Aorta (tissue), 5 donors: Measurements from ENCODE around the gene KIF1A. TPM values are rescaled to one million over a fixed set of nuclear protein-coding genes. Genes with fewer than 3 reads are reported as not detected.

Source experiments
- ATAC-seq: fragments of 200-7000 bp; cut with Tn5 transposase; one replicate; pipeline ENCODE4 v1.9.1; 2022; ENCODE audit warnings: moderate library complexity; ENCODE audit not compliant: low FRiP score
- DNase-seq, 2 donors: peaks; one replicate each; pipeline ENCODE4 v3.0.0-alpha.2; 2020
- H3K27ac ChIP-seq, 2 donors: one replicate each; pipeline ENCODE4 v1.5.1; 2013; ENCODE audit warnings: low read length in 2 of 2, mild to moderate bottlenecking in 2 of 2, moderate library complexity in 2 of 2, control low read depth in 1 of 2, inconsistent platforms in 1 of 2, low read depth in 1 of 2
- H3K27me3 ChIP-seq, 2 donors: one replicate each; pipeline ENCODE4 v1.6.1; 2013; ENCODE audit warnings: control low read depth in 1 of 2, low read length in 1 of 2, mild to moderate bottlenecking in 1 of 2, moderate library complexity in 1 of 2; ENCODE audit not compliant: insufficient read depth in 2 of 2, control insufficient read depth in 1 of 2
- H3K36me3 ChIP-seq, 2 donors: one replicate each; pipeline ENCODE4 v1.6.1; 2013; ENCODE audit warnings: control low read depth in 1 of 2, low read length in 1 of 2, mild to moderate bottlenecking in 1 of 2; ENCODE audit not compliant: insufficient read depth in 2 of 2, control insufficient read depth in 1 of 2
- H3K4me1 ChIP-seq, 2 donors: one replicate each; pipeline ENCODE4 v1.6.1; 2013; ENCODE audit warnings: low read length in 2 of 2, control low read depth in 1 of 2, mild to moderate bottlenecking in 1 of 2, moderate library complexity in 1 of 2; ENCODE audit not compliant: insufficient read depth in 2 of 2, control insufficient read depth in 1 of 2
- H3K4me3 ChIP-seq, 2 donors: one replicate each; pipeline ENCODE4 v1.5.1; 2013; ENCODE audit warnings: low read length in 2 of 2, control low read depth in 1 of 2, mild to moderate bottlenecking in 1 of 2
- H3K9me3 ChIP-seq: one replicate; pipeline ENCODE4 v1.6.1; 2013; ENCODE audit warnings: mild to moderate bottlenecking, low read length; ENCODE audit not compliant: control insufficient read depth
- WGBS, 2 donors: extraction: QIAGEN DNeasy Blood & Tissue Kit; methylation state at CpG; one replicate each; pipeline ENCODE4 v1.1.7; 2013; 5-methylcytosine and 5-hydroxymethylcytosine counted together
- intact Hi-C, 2 donors: fragments of 100-400 bp; cut with DNase I; formaldehyde crosslinking; loops; one replicate each; pipeline versions ENCODE4 v1.14.2 to v1.15.0; 2022
- polyA plus RNA-seq, 2 donors: library from polyadenylated mRNA; stranded (reverse); fragments of 200-250 nt; gene quantifications; one replicate each; pipeline ENCODE4 v1.2.3, GENCODE V29; 2013
- total RNA-seq, 2 donors: library from RNA; stranded (reverse); fragmentation: NEBNext Ultra II Directional; extraction: Animal tissue kit (Norgen Biotek cat#: 25700); gene quantifications; one replicate each; pipeline ENCODE4 v1.2.1, GENCODE V29; 2021
- donor health status: healthy with polysubstance abuse.
- donor health status: Bipolar disorder and iron deficiency.
- donor health status: DM: no; HTN: no; CAD: no.
- donor health status: DM: no; HTN: no; CAD: no.
- donor health status: DM: yes; HTN: yes; CAD: no.

The KIF1A gene
- total and polyA plus RNA-seq, 4 donors = 0.25 to 0.78 (median 0.72) TPM; not detected in 1

DNA sequence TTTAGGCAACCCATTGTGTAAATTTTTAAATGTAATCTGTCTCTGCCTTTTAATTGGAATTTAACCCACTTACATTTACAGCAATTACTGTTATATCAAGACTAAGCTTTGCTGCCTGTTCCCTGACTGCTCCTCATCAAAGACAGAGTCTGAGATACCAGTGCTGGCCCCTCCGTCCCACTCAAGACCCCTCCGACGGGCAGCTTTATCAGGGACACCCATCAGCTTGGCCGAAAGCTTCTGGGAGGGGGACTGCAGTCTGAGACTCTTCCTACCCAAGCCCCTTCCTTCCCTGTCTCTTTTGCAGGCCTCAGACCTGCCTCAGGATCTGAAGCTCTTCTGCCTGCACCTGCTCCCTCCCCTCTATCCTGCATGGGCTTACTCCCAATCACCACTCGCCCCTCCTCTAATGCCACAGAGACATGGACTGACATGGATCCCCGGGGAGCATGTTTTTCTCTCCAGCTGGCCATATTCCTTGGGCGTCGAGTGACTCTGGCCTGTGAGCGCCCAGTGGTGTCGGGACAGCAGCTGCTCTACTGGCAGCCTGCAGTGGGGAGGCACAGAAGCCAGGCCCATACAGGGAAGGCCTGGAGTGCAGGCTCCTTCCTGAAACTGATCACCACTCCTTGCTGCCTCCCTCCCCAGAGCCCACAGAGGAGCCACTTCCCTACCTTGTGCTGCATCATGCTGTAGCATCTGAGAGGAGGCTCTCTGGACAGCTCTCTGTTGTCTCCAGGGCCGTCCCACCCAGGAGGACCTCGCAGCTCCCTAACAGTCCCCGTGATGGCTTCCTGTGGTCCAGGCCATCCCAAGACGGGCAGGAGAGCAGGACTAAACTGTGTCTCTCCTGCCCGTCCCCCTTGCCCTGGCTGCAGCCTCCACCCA is 3.7 kb upstream of the KIF1A start:
- intact Hi-C loops = no loop called here
- Histone ChIP-seq H3K4me1 (no peaks in the 10 kb centered on the region), H3K27ac (no peak overlapping the region), H3K36me3 (no peaks in the 10 kb centered on the region), H3K4me3 (no peak overlapping the region), H3K9me3 (peaks cover 3% of the 10 kb centered on the region), H3K27me3 (peaks cover 0 to 5% of the 10 kb centered on the region in 2 donors)
- DNase-seq = no peak
- WGBS, 2 donors = 83 to 86% methylated on average over 15 of the region's 15 CpGs
- no peak for ATAC-seq

DNA sequence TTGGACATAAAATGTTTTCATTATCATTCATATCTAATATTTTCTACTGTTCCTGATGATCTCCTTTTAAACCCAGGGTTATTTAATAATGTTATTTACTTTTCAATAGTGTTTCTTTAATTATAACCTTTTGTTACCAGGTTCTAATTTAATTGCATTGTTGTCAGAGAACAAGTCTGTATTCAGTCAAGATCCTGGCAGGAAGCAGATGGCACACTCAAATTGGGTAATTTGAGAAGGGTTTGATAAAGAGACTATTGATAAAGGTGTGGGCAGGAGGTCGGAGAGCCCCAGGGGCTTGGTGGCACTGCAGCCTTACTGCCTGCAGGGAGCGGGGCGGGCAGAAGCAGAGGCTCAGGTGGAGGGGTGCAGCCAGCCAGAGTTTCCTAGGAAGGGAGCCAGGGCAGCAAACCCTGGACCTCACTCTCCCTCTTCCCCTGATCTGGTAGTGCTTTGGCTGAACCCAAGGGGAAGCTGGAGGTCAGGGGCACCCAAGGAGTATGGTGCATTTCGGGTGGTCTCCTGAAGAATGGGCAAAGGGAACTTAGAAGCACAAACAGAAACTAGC is 2.3 kb upstream of the KIF1A start:
- Histone ChIP-seq H3K4me3 (no peak overlapping the region), H3K27me3 (peaks cover 0 to 5% of the 10 kb centered on the region in 2 donors), H3K9me3 (peaks cover 3% of the 10 kb centered on the region), H3K36me3 (no peaks in the 10 kb centered on the region), H3K4me1 (no peaks in the 10 kb centered on the region), H3K27ac (no peak overlapping the region)
- intact Hi-C loops = no loop called here
- WGBS, 2 donors = 85 to 87% methylated on average over 4 of the region's 4 CpGs
- DNase-seq (no peak), ATAC-seq (no peak)

DNA sequence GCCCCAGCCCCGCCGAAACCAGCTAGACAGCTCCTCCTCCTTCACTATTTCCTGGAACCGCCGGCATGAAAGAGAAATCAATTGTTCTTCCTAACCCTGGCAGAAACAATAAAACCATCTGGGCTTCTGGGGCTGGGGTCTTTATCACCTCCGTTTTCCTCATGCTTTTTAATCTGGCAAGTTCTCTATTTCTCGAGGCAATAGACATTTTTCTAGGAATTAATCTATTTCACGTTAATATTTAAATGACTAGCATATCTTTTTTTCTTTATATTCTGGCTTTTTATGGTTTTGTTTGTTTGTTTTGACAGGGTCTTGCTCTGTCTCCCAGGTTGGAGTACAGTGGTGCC is 1.4 kb upstream of the KIF1A start:
- ATAC-seq (no peak), DNase-seq (no peak)
- peaks cover 0 to 5% of the 10 kb centered on the region in 2 donors for H3K27me3 ChIP-seq
- H3K36me3 ChIP-seq = no peaks in the 10 kb centered on the region
- H3K4me1 ChIP-seq = no peaks in the 10 kb centered on the region
- H3K9me3 ChIP-seq = peaks cover 3% of the 10 kb centered on the region
- no peak overlapping the region for H3K4me3 ChIP-seq
- WGBS, 2 donors = 32 to 38% methylated on average over 7 of the region's 7 CpGs
- intact Hi-C loops = no loop called here
- no peak overlapping the region for H3K27ac ChIP-seq

DNA sequence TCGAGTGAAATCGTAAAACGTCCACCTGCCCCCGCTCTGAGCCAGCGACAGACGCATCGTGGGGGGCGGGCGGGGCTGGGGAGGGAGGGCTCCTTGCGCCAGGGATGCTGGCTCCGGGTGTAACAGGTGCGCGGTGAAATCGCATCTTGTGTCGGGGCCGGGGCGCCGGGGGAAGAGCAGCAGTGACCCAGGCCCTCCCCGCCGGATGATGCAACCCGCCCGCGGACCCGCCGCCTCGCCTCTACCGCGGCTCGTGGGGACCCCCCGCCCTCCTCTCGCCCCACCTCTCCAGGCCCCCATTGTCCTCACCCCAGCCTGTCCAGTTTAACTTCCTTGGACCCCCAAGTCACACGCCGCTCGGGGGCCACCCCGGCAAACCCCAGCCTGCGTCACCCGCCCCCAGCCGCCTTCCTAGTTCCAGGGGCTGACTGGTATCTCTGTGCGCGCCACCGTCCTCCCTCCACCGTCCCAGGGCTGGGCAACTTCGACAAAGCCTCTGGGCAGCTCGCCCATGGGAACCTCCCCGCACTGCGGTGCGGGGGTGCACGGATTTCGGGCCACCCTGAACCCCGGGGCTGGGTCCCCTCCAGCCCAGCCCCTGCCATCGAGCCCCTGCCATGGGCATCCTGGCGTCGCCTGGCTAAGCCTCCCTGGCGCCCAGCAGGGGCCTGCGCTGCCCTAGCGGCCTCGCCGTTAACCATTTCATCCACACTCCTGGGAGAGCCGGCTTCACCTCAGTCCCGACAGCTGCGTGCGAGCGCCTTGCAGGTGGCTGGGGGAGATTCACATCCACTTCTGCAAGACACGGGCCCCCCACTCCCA is 799 bp upstream of the KIF1A start:
- 2% methylated on average over 57 to 64 of the region's 64 CpGs for WGBS, 2 donors
- intact Hi-C loops = no loop called here
- no peak overlapping the region for H3K27ac ChIP-seq
- H3K4me3 ChIP-seq = peak overlapping the region in 1 of 2 donors; percentile 12
- H3K27me3 ChIP-seq = peaks cover 0 to 5% of the 10 kb centered on the region in 2 donors
- H3K9me3 ChIP-seq = peaks cover 3% of the 10 kb centered on the region
- no peaks in the 10 kb centered on the region for H3K36me3 ChIP-seq
- ATAC-seq (no peak), DNase-seq (no peak)
- H3K4me1 ChIP-seq = no peaks in the 10 kb centered on the region

- Histone ChIP-seq H3K4me3 (peak overlapping the region; percentile 16 to 18), H3K27me3 (peaks cover 0 to 5% of the 10 kb centered on the region in 2 donors), H3K36me3 (no peaks in the 10 kb centered on the region), H3K9me3 (peaks cover 3% of the 10 kb centered on the region), H3K4me1 (no peaks in the 10 kb centered on the region), H3K27ac (no peak overlapping the region)
- DNase-seq (no peak), ATAC-seq (no peak)
- intact Hi-C loops = no loop called here
- 0 to 2% methylated on average over 75 to 81 of the region's 81 CpGs for WGBS, 2 donors
Measured at GRCh38 chr2:240819126-240819857, 727 bp downstream of the KIF1A start.

DNA sequence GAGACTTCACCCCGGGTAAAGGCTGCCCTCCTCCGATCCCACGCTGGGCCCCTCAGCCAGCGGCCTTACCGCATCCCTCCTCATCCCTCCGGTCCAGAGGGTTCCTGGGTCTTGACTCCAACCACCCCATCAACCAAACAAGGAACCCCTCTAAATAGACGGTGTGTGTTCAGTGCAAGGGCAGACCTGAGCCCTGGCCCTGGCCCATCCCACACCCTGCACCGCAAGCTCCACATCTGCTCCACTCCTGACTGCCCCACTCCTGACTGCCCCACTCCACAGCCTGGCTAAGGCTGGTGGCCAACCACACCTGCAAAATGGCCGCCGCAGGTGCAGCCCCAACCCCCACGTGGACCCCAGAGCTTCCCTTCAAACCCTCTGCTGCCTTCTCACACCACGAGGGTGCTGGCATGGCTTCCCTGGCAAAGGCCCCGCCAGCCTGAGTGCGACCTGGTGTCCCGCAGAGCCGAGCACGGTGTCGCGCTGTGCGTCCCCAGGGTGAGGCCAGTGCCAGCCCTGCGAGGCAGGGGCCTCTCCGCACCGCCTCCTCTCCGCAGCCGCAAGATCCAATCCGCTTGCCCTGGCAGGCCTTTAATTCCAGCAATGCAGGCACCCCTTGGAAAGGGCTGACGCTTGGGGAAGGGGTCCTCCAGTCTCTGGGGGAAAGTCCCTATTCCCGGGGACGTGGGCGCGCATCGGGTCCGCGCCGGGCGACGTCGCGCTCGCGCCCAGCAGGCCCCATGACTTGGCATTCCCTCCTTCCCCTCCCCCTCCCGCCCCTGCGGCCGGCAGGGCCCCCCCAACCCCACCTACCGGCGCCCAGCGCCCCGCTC is 1.5 kb downstream of the KIF1A start:
- H3K4me1 ChIP-seq = no peaks in the 10 kb centered on the region
- H3K27me3 ChIP-seq = no peaks in the 10 kb centered on the region
- DNase-seq (no peak), ATAC-seq (no peak)
- H3K36me3 ChIP-seq = no peaks in the 10 kb centered on the region
- H3K4me3 ChIP-seq = no peak overlapping the region
- 23 to 24% methylated on average over 41 to 48 of the region's 48 CpGs for WGBS, 2 donors
- H3K9me3 ChIP-seq = peaks cover 1% of the 10 kb centered on the region
- no peak overlapping the region for H3K27ac ChIP-seq
- intact Hi-C loops = no loop called here

DNA sequence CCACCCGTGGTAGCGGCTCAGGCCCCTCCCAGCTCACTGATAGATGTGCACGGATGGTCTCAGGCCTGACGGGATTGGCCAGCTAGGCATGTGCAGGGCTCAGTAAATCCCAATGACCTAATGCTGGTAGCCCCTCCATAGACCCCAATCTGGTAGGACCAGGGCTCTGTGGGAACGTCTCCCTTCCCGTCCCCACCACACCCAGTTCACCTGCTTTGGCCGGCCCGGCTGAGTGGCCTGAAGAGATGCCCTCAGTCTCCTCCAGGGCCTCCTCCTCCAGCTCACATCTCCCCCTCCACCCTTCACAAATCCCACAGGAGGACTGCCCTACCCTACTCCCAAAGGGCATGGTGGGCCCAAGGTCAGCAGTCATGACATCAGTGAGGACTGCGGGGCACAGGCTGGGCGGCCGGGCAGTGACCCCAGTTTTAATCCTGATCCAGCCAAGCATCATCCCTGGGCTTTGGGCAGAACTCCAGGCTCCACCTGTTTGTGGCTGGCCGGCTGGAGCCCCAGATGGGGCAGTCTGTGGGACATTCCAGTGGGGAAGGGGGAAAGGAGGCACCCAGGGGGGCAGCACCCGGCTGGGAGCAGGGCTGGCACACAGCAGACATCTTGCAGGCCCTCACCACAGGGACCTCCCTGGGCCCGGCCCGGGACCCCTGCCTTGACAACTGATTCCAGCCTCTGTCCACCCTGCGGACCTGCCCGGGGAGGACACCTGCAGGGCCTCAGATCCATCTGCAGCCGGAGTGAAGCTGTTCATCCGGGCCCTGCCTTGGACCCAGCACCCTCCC is 2.3 kb downstream of the KIF1A start:
- intact Hi-C loops = no loop called here
- Histone ChIP-seq H3K9me3 (no peaks in the 10 kb centered on the region), H3K27ac (no peak overlapping the region), H3K4me1 (no peaks in the 10 kb centered on the region), H3K36me3 (no peaks in the 10 kb centered on the region), H3K4me3 (no peak overlapping the region), H3K27me3 (no peaks in the 10 kb centered on the region)
- WGBS, 2 donors = 91 to 94% methylated on average over 18 to 19 of the region's 19 CpGs
- DNase-seq = peak in 1 of 2 donors; percentile 69
- no peak for ATAC-seq
